ENCODE results near the gene GRAMD1C.

DNA sequence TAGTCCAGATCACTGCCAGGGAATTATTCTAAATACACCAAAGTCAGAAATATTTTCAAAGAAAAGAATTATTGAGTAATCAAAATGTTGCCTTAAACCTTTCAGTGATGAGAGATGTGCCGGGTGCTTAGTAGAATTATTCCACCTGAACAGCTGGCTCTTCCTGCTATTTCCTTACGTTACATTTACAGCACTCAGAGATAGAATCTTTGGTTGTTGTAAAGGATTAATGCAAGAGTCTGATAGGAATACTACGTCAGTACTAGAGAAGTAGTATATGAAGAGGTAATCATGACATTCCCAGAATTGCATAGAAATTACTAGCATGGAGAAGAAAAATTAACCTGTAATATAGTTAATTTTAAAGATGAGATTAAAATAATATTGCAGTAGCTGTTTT, 58.3 kb downstream of the GRAMD1C start:
- TF ChIP-seq POLR2A (IDR thresholded peaks at IDR 0.05) (no peak), EP300 (IDR thresholded peaks at IDR 0.05) (no peak)
- TF ChIP-seq, protein P1, sequence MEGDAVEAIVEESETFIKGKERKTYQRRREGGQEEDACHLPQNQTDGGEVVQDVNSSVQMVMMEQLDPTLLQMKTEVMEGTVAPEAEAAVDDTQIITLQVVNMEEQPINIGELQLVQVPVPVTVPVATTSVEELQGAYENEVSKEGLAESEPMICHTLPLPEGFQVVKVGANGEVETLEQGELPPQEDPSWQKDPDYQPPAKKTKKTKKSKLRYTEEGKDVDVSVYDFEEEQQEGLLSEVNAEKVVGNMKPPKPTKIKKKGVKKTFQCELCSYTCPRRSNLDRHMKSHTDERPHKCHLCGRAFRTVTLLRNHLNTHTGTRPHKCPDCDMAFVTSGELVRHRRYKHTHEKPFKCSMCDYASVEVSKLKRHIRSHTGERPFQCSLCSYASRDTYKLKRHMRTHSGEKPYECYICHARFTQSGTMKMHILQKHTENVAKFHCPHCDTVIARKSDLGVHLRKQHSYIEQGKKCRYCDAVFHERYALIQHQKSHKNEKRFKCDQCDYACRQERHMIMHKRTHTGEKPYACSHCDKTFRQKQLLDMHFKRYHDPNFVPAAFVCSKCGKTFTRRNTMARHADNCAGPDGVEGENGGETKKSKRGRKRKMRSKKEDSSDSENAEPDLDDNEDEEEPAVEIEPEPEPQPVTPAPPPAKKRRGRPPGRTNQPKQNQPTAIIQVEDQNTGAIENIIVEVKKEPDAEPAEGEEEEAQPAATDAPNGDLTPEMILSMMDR (IDR thresholded peaks at IDR 0.05): no peak

Data from ovary (tissue), 3 donors.